SJSA1 (cell line): ENCODE data around the gene KEAP1. TPM values are rescaled to one million over a fixed set of nuclear protein-coding genes. Genes with fewer than 3 reads are reported as not detected.
"Not testable (repeated sequence)": the region's sequence is repeated elsewhere in the genome, so short reads cannot be mapped to it uniquely, and the experiment has no call there.

Source experiments
- DNase-seq, 2 experiments: peaks; one replicate each; pipeline ENCODE4 v3.0.0-alpha.2; 2015 to 2020; ENCODE audit warnings: low spot score in 2 of 2, low read depth in 1 of 2
- H3K27ac ChIP-seq: fragments of 250-450 bp; sonication (Bioruptor Pico); 2 replicates; pipeline ENCODE4 v1.5.1; 2020; ENCODE audit warnings: mild to moderate bottlenecking, moderate library complexity
- H3K27me3 ChIP-seq: fragments of 250-450 bp; sonication (Bioruptor Pico); replicated peaks from 2 replicates; pipeline ENCODE4 v1.5.1; 2020; ENCODE audit warnings: mild to moderate bottlenecking, moderate library complexity
- H3K36me3 ChIP-seq: fragments of 250-450 bp; sonication (Bioruptor Pico); 2 replicates; pipeline ENCODE4 v1.5.1; 2020; ENCODE audit warnings: mild to moderate bottlenecking
- H3K4me1 ChIP-seq: fragments of 250-450 bp; sonication (Bioruptor Pico); replicated peaks from 2 replicates; pipeline ENCODE4 v1.6.1; 2021; ENCODE audit warnings: mild to moderate bottlenecking
- H3K4me3 ChIP-seq: fragments of 250-450 bp; sonication (Bioruptor Pico); 2 replicates; pipeline ENCODE4 v1.5.1; 2020; ENCODE audit warnings: mild to moderate bottlenecking
- H3K9me3 ChIP-seq: fragments of 250-450 bp; sonication (Bioruptor Pico); replicated peaks from 2 replicates; pipeline ENCODE4 v1.5.1; 2020; ENCODE audit warnings: mild to moderate bottlenecking
- total RNA-seq: library from RNA; depleted of rRNA; stranded (reverse); fragments of >200 nt; shearing (Covaris generic); gene quantifications from 2 replicates; pipeline ENCODE4 v1.2.3, GENCODE V29; 2014

KEAP1 gene
- total RNA-seq, 1 experiment from 2014 or later, result 74.1 TPM

DNA sequence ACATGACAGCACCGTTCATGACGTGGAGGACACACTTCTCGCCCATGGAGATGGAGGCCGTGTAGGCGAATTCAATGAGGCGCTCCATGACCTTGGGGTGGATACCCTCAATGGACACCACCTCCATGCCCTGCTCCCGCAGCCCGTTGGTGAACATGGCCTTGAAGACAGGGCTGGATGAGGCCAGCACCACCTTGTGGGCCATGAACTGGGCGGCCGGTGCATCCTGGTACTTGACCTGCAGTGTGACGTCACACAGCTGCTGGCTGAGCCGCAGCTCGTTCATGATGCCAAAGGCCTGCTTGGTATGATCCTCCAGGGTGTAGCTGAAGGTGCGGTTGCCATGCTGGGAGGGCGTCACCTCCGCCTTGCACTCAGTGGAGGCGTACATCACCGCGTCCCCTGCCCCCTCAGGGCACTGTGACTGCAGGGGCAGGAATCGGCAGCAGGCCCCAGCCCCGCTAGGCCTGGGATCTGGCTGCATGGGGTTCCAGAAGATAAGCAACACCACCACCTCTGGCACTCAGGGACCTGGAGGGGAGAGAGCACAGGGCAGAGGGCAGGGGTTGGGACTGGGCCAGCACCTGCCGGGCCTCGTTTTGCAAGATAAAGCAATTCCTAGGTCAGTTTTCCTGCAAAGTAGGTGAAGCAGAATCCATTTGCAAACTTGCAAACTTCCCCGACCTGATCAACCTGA is 3.5 kb downstream of the KEAP1 start:
- no peak for DNase-seq
- Histone ChIP-seq H3K4me1 (peaks cover 20% of the 10 kb centered on the region), H3K36me3 (peaks cover 80% of the 10 kb centered on the region), H3K9me3 (peaks cover 3% of the 10 kb centered on the region), H3K27ac (no peak overlapping the region), H3K4me3 (no peak overlapping the region), H3K27me3 (no peaks in the 10 kb centered on the region)

DNA sequence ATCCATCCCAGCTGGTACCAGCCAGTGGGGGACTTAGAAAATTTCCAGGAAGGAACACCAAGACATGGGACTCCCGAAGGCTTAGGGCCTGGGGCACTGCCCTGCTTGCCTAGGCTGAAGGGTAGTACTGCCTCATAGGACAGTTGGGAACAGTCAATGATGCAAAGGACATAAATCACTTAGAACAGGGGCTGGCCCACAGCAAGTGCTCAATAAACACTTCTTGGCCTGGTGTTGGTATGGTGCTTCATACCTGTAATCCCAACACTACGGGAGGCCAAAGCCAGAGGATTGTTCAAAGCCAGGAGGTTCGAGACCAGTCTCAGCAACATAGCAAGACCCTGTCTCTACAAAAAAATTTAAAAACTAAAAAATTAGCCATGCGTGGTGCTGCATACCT is 5.8 kb downstream of the KEAP1 start:
- Histone ChIP-seq H3K27ac (no peak overlapping the region), H3K36me3 (peaks cover 83% of the 10 kb centered on the region), H3K4me3 (no peak overlapping the region), H3K4me1 (peaks cover 14% of the 10 kb centered on the region), H3K9me3 (peaks cover 3% of the 10 kb centered on the region), H3K27me3 (no peaks in the 10 kb centered on the region)
- DNase-seq, result no peak

- no peak for DNase-seq
- H3K4me1 ChIP-seq, result no peaks in the 10 kb centered on the region
- no peaks in the 10 kb centered on the region for H3K27me3 ChIP-seq
- no peaks in the 10 kb centered on the region for H3K9me3 ChIP-seq
- H3K36me3 ChIP-seq, result peaks cover 79% of the 10 kb centered on the region
- no peak overlapping the region for H3K27ac ChIP-seq
- no peak overlapping the region for H3K4me3 ChIP-seq
These were observed 11.6 kb downstream of the KEAP1 start for GRCh38 chr19:10491472-10492047.

DNA sequence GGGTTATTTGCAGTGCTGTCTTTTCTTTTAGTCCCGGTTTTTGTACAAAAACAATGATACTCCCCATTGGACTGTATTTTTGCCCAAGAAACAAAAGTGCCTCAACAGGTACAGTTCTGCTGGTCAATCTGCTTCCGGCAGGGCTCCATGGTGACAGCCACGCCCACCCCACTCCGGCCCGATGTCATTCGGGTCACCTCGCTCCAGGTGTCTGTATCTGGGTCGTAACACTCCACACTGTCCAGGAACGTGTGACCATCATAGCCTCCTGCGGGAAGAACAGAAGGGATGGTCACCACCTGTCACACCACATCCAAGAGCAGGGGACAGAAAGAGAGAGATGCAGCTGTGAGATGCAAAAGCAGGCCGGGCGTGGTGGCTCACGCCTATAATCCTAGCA is 16.6 kb downstream of the KEAP1 start:
- Histone ChIP-seq H3K4me3 (no peak overlapping the region), H3K4me1 (no peaks in the 10 kb centered on the region), H3K27me3 (no peaks in the 10 kb centered on the region), H3K27ac (no peak overlapping the region), H3K36me3 (peaks cover 58% of the 10 kb centered on the region), H3K9me3 (no peaks in the 10 kb centered on the region)
- no peak for DNase-seq

GRCh38 chr19:10478903-10479384 is 24.2 kb downstream of the KEAP1 start:
- no peaks in the 10 kb centered on the region for H3K27me3 ChIP-seq
- peak overlapping the region; percentile 40 for H3K27ac ChIP-seq
- H3K9me3 ChIP-seq, result no peaks in the 10 kb centered on the region
- DNase-seq, result peak; percentile 92 to 95
- H3K4me3 ChIP-seq, result peak overlapping the region; percentile 33
- H3K4me1 ChIP-seq, result peaks cover 15% of the 10 kb centered on the region
- H3K36me3 ChIP-seq, result no peaks in the 10 kb centered on the region

GRCh38 chr19:10478476-10478875 is 24.7 kb downstream of the KEAP1 start:
- Histone ChIP-seq H3K4me1 (peaks cover 15% of the 10 kb centered on the region), H3K27me3 (no peaks in the 10 kb centered on the region), H3K4me3 (no peak overlapping the region), H3K9me3 (no peaks in the 10 kb centered on the region), H3K36me3 (no peaks in the 10 kb centered on the region), H3K27ac (no peak overlapping the region)
- DNase-seq, result no peak

GRCh38 chr19:10474962-10475451 is 28.1 kb downstream of the KEAP1 start:
- Histone ChIP-seq H3K4me1 (peaks cover 15% of the 10 kb centered on the region), H3K27ac (no peak overlapping the region), H3K36me3 (no peaks in the 10 kb centered on the region), H3K4me3 (no peak overlapping the region), H3K27me3 (no peaks in the 10 kb centered on the region), H3K9me3 (no peaks in the 10 kb centered on the region)
- DNase-seq, result no peak

- H3K27me3 ChIP-seq, result no peaks in the 10 kb centered on the region
- peaks cover 16% of the 10 kb centered on the region for H3K36me3 ChIP-seq
- H3K27ac ChIP-seq, result no peak overlapping the region
- H3K9me3 ChIP-seq, result no peaks in the 10 kb centered on the region
- no peaks in the 10 kb centered on the region; the same call in 1 of the 2 replicates for H3K4me1 ChIP-seq
- no peak overlapping the region for H3K4me3 ChIP-seq
- no peak for DNase-seq
These were observed 30.0 kb downstream of the KEAP1 start for GRCh38 chr19:10473192-10473591.

GRCh38 chr19:10471909-10472308 is 31.2 kb downstream of the KEAP1 start:
- Histone ChIP-seq H3K4me1 (no peaks in the 10 kb centered on the region), H3K4me3 (no peak overlapping the region), H3K36me3 (peaks cover 25% of the 10 kb centered on the region), H3K9me3 (no peaks in the 10 kb centered on the region), H3K27ac (no peak overlapping the region), H3K27me3 (no peaks in the 10 kb centered on the region)
- no peak for DNase-seq

DNA sequence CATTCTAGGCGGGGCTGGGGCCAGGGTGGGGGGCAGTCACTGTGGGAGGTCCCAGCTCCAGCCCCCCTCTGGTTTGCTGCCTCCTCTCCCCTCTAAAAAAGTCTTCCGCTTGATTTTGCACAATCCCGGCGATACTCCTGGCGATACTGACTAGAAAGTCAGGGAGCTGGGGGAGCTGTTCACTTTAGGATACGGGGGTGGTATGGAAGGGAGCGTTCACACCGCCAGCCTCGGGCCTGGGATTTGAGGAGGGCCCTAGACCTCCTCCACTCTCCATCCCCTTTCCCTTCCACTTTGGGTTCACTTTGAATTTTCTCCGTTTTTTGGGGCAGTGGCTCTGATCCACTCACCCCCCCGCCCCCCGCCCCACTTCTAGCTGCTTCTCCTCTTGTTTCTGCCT is 35.0 kb downstream of the KEAP1 start:
- H3K27me3 ChIP-seq, result no peaks in the 10 kb centered on the region
- H3K36me3 ChIP-seq, result peaks cover 57% of the 10 kb centered on the region
- no peak overlapping the region for H3K27ac ChIP-seq
- H3K4me1 ChIP-seq, result peaks cover 16% of the 10 kb centered on the region
- DNase-seq, result no peak
- H3K4me3 ChIP-seq, result no peak overlapping the region
- H3K9me3 ChIP-seq, result no peaks in the 10 kb centered on the region

- Histone ChIP-seq H3K27ac (no peak overlapping the region), H3K9me3 (no peaks in the 10 kb centered on the region)
These were observed 36.0 kb downstream of the KEAP1 start for GRCh38 chr19:10467104-10467706.

DNA sequence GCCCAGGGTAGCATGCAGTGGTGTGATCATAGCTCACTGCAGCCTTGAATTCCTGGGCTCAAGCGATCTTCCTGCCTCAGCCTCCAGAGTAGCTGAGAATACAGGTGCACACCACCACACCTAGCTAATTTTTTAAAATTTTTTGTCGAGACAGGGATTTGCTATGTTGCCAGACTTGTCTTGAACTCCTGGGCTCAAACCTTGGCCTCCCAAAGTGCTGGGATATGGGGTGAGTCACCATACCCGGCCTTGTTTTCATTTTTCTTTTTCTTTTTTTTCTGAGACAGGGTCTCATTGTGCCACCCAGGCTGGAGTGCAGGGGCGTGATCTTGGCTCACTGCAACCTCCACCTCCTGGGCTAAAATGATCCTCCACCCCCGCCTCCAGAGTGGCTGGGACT is 38.7 kb downstream of the KEAP1 start:
- no peak overlapping the region for H3K4me3 ChIP-seq
- H3K27ac ChIP-seq, result no peak overlapping the region
- no peaks in the 10 kb centered on the region for H3K9me3 ChIP-seq
- H3K36me3 ChIP-seq, result peaks cover 88% of the 10 kb centered on the region
- DNase-seq, result peak in 1 of 2 experiments; percentile 57
- peaks cover 22% of the 10 kb centered on the region for H3K4me1 ChIP-seq
- no peaks in the 10 kb centered on the region for H3K27me3 ChIP-seq

More at GRCh38 chr19:10467104-10467706, 36.0 kb downstream of the KEAP1 start:
- DNase-seq, result no peak
- Histone ChIP-seq H3K27me3 (no peaks in the 10 kb centered on the region), H3K4me1 (peaks cover 16% of the 10 kb centered on the region), H3K36me3 (peaks cover 66% of the 10 kb centered on the region), H3K4me3 (no peak overlapping the region)

DNA sequence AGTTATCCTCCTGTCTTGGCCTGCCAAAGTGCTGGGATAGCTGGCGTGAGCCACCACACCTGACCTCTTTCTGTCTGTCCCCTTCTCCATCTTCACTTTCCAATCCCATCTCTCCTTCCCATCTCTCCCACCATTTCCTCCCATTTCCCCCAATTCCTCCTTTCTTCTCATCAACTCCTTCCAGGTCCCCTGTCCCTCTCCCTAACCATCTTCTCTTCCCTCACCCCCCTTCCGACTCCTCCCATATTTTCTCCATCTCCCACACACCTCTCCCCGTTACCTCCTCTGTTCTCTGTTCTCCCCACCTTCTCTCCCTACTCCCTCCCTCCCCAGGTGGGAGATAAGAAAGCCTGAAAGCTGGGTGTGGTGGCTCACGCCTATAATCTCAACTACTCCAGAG is 40.6 kb downstream of the KEAP1 start:
- H3K36me3 ChIP-seq, result peaks cover 90% of the 10 kb centered on the region
- peaks cover 22% of the 10 kb centered on the region for H3K4me1 ChIP-seq
- H3K4me3 ChIP-seq, result no peak overlapping the region
- no peak for DNase-seq
- no peak overlapping the region for H3K27ac ChIP-seq
- no peaks in the 10 kb centered on the region for H3K27me3 ChIP-seq
- no peaks in the 10 kb centered on the region for H3K9me3 ChIP-seq

DNA sequence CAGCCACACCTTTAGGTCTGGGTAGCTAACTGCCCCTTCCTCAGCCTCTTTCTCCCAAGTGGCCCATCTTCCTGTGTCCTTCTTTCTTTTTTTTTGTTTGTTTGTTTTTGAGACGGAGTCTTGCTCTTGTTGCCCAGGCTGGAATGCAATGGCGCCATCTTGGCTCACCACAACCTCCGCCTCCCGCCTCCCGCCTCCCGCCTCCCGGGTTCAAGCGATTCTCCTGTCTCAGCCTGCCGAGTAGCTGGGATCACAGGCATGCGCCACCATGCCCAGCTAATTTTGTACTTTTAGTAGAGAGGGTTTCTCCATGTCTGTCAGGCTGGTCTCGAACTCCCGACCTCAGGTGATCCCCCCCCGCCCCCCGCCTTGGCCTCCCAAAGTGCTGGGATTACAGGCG is 41.1 kb downstream of the KEAP1 start:
- not testable (repeated sequence) for H3K9me3 ChIP-seq

More for the DNA sequence above, 41.1 kb downstream of the KEAP1 start:
- H3K36me3 ChIP-seq, result peaks cover 87% of the 10 kb centered on the region
- peaks cover 22% of the 10 kb centered on the region for H3K4me1 ChIP-seq
- not testable (repeated sequence) for H3K4me3 ChIP-seq, H3K27me3 ChIP-seq, H3K27ac ChIP-seq, DNase-seq
